ENCODE data around the gene PDLIM7. TPM values are rescaled to one million over a fixed set of nuclear protein-coding genes. Genes with fewer than 3 reads are reported as not detected.

Gene PDLIM7
- polyA plus RNA-seq, 1 donor (not counting 4 experiments of a cell fraction or from before 2014, with no cell fraction given) = 48.5 TPM

- no peak for FAIRE-seq
- DNase-seq (ENCODE audit: low read depth, low spot score) = no peak
Observed at GRCh38 chr5:177434437-177434836, 63.0 kb downstream of the PDLIM7 start.

GRCh38 chr5:177433658-177434217 is 63.7 kb downstream of the PDLIM7 start:
- no peak overlapping the region for H3K4me3 ChIP-seq (ENCODE audit: control insufficient read depth in 2 of 3, extremely low read depth in 1 of 3, insufficient read depth in 2 of 3, low read depth in 1 of 3, low read length in 3 of 3)
- FAIRE-seq = no peak

More at GRCh38 chr5:177434437-177434836, 63.0 kb downstream of the PDLIM7 start:
- H3K9me3 ChIP-seq (ENCODE audit: control insufficient read depth, low read depth, low read length) = no peaks in the 10 kb centered on the region
- H3K4me2 ChIP-seq (ENCODE audit: control insufficient read depth, extremely low read depth, insufficient read depth, low read depth, low read length) = no peak overlapping the region
- peaks cover 23 to 61% of the 10 kb centered on the region in 2 experiments for H3K36me3 ChIP-seq (ENCODE audit: control insufficient read depth in 2 of 2, extremely low read depth in 1 of 2, insufficient read depth in 2 of 2, low read length in 2 of 2)
- no peaks in the 10 kb centered on the region for H3K27me3 ChIP-seq (ENCODE audit: control insufficient read depth, extremely low read depth, insufficient read depth, low read length)
- H3K9ac ChIP-seq (ENCODE audit: control insufficient read depth, extremely low read depth, insufficient read depth, low read length) = peak overlapping the region; percentile 47
- no peaks in the 10 kb centered on the region for H3K9me1 ChIP-seq (ENCODE audit: control insufficient read depth, extremely low read depth, insufficient read depth, low read length)
- H3K27ac ChIP-seq (ENCODE audit: control insufficient read depth, insufficient read depth, low read length) = peak overlapping the region; percentile 54
- H3K4me3 ChIP-seq (ENCODE audit: control insufficient read depth in 2 of 3, extremely low read depth in 1 of 3, insufficient read depth in 2 of 3, low read depth in 1 of 3, low read length in 3 of 3) = no peak overlapping the region
- dilution Hi-C loops (cut with MboI; ENCODE audit: extremely low pct_ligation_motif_present, low sequenced_read_pairs) = no loop called here
- no peak overlapping the region for H2AFZ ChIP-seq (ENCODE audit: control insufficient read depth, low read length)
- peaks cover 5% of the 10 kb centered on the region for H3K79me2 ChIP-seq (ENCODE audit: control insufficient read depth, insufficient read depth, low read length)
- H3K4me1 ChIP-seq (ENCODE audit: control insufficient read depth, extremely low read depth, insufficient read depth, low read length) = peaks cover 57% of the 10 kb centered on the region
- no peak for TF ChIP-seq EZH2 (IDR thresholded peaks at IDR 0.05; ENCODE audit: low read length)
- TF ChIP-seq CTCF (optimal IDR thresholded peaks at IDR 0.05 in 1 of 3, IDR thresholded peaks at IDR 0.05 in 1 of 3, conservative IDR thresholded peaks at IDR 0.05 in 1 of 3; ENCODE audit: extremely low read depth in 1 of 3, insufficient read depth in 2 of 3, low read length in 3 of 3) = no peak
- no peaks in the 10 kb centered on the region for H4K20me1 ChIP-seq (ENCODE audit: control insufficient read depth, extremely low read depth, insufficient read depth, low read length)

More at GRCh38 chr5:177433658-177434217, 63.7 kb downstream of the PDLIM7 start:
- Histone ChIP-seq H3K27me3 (ENCODE audit: control insufficient read depth, extremely low read depth, insufficient read depth, low read length) (no peaks in the 10 kb centered on the region), H2AFZ (ENCODE audit: control insufficient read depth, low read length) (no peak overlapping the region), H3K4me1 (ENCODE audit: control insufficient read depth, extremely low read depth, insufficient read depth, low read length) (peaks cover 62% of the 10 kb centered on the region), H3K27ac (ENCODE audit: control insufficient read depth, insufficient read depth, low read length) (peak overlapping the region; percentile 54), H3K36me3 (ENCODE audit: control insufficient read depth in 2 of 2, extremely low read depth in 1 of 2, insufficient read depth in 2 of 2, low read length in 2 of 2) (peaks cover 23 to 58% of the 10 kb centered on the region in 2 experiments), H4K20me1 (ENCODE audit: control insufficient read depth, extremely low read depth, insufficient read depth, low read length) (no peaks in the 10 kb centered on the region), H3K79me2 (ENCODE audit: control insufficient read depth, insufficient read depth, low read length) (peaks cover 12% of the 10 kb centered on the region), H3K9ac (ENCODE audit: control insufficient read depth, extremely low read depth, insufficient read depth, low read length) (peak overlapping the region; percentile 47), H3K9me1 (ENCODE audit: control insufficient read depth, extremely low read depth, insufficient read depth, low read length) (no peaks in the 10 kb centered on the region), H3K9me3 (ENCODE audit: control insufficient read depth, low read depth, low read length) (no peaks in the 10 kb centered on the region), H3K4me2 (ENCODE audit: control insufficient read depth, extremely low read depth, insufficient read depth, low read depth, low read length) (no peak overlapping the region)
- TF ChIP-seq EZH2 (IDR thresholded peaks at IDR 0.05; ENCODE audit: low read length) = no peak
- TF ChIP-seq CTCF (optimal IDR thresholded peaks at IDR 0.05 in 1 of 3, IDR thresholded peaks at IDR 0.05 in 1 of 3, conservative IDR thresholded peaks at IDR 0.05 in 1 of 3; ENCODE audit: extremely low read depth in 1 of 3, insufficient read depth in 2 of 3, low read length in 3 of 3) = no peak
- dilution Hi-C loops (cut with MboI; ENCODE audit: extremely low pct_ligation_motif_present, low sequenced_read_pairs) = no loop called here
- no peak for DNase-seq (ENCODE audit: low read depth, low spot score)

Other genes starting within 250 kb of the PDLIM7 start
- gene RAB24, start 193.9 kb downstream of the PDLIM7 start, polyA plus RNA-seq = 20.0 to 40.1 TPM (median 22.4 TPM) in 3 replicates
- gene PRELID1, start 193.8 kb downstream of the PDLIM7 start, polyA plus RNA-seq = 245 to 280 TPM (median 248 TPM) in 3 replicates
- gene MXD3, start 185.7 kb downstream of the PDLIM7 start, polyA plus RNA-seq = 0.69 to 1.2 TPM (median 0.97 TPM) in 3 replicates
- 105 to 147 TPM (median 146 TPM) in 3 replicates for gene LMAN2, start 145.9 kb downstream of the PDLIM7 start, polyA plus RNA-seq
- 8.6 to 10.6 TPM (median 9.3 TPM) in 3 replicates for gene RGS14, start 139.7 kb downstream of the PDLIM7 start, polyA plus RNA-seq
- 0.02 to 0.07 TPM (median 0.06 TPM) in 3 replicates for gene SLC34A1, start 113.2 kb downstream of the PDLIM7 start, polyA plus RNA-seq
- gene PFN3, start 96.9 kb downstream of the PDLIM7 start, polyA plus RNA-seq = not detected in 3 replicates
- gene F12, start 88.0 kb downstream of the PDLIM7 start, polyA plus RNA-seq = 6.0 to 11.2 TPM (median 7.7 TPM) in 3 replicates
- 23.4 to 38.5 TPM (median 29.9 TPM) in 3 replicates for gene GRK6, start 70.9 kb downstream of the PDLIM7 start, polyA plus RNA-seq
- 1.1 to 4.7 TPM (median 4.3 TPM) in 3 replicates for gene PRR7, start 50.8 kb downstream of the PDLIM7 start, polyA plus RNA-seq
- gene DBN1, start 24.0 kb downstream of the PDLIM7 start, polyA plus RNA-seq = 57.2 to 73.4 TPM (median 59.4 TPM) in 3 replicates
- gene DOK3, start 12.2 kb upstream of the PDLIM7 start, polyA plus RNA-seq = 1.5 to 3.6 TPM (median 1.7 TPM) in 3 replicates
- 71.3 to 95.8 TPM (median 81.7 TPM) in 3 replicates for gene DDX41, start 19.4 kb upstream of the PDLIM7 start, polyA plus RNA-seq
- 21.9 to 43.6 TPM (median 27.5 TPM) in 3 replicates for gene FAM193B, start 57.0 kb upstream of the PDLIM7 start, polyA plus RNA-seq
- 247 to 341 TPM (median 276 TPM) in 3 replicates for gene TMED9, start 94.6 kb upstream of the PDLIM7 start, polyA plus RNA-seq
- gene B4GALT7, start 102.5 kb upstream of the PDLIM7 start, polyA plus RNA-seq = 15.7 to 34.9 TPM (median 19.6 TPM) in 3 replicates